Spinal cord (tissue), 10 donors: ENCODE results near the gene SLC25A53. TPM values are rescaled to one million over a fixed set of nuclear protein-coding genes. Genes with fewer than 3 reads are reported as not detected.
A peak's percentile ranks its signal among the peaks of the same experiment; 100 is the strongest.

Experiments used
- DNase-seq, 6 donors: peaks; one replicate each; pipeline versions ENCODE4 v3.0.0 to v3.0.0-alpha.2; 2013 to 2015; ENCODE audit warnings: low spot score in 6 of 6, low read depth in 4 of 6
- H3K27ac ChIP-seq: one replicate; pipeline ENCODE4 v1.5.1; 2013; ENCODE audit warnings: low read depth, low read length, control low read depth
- H3K27me3 ChIP-seq: one replicate; pipeline ENCODE4 v1.6.1; 2013; ENCODE audit warnings: low read length; ENCODE audit not compliant: control insufficient read depth, insufficient read depth
- H3K36me3 ChIP-seq: one replicate; pipeline ENCODE4 v1.6.1; 2013; ENCODE audit warnings: low read length; ENCODE audit not compliant: control insufficient read depth, insufficient read depth
- H3K4me1 ChIP-seq: one replicate; pipeline ENCODE4 v1.6.1; 2013; ENCODE audit warnings: low read length; ENCODE audit not compliant: control insufficient read depth, insufficient read depth
- H3K4me3 ChIP-seq: one replicate; pipeline ENCODE4 v1.5.1; 2013; ENCODE audit warnings: low read depth, low read length, control low read depth
- H3K9me3 ChIP-seq: one replicate; pipeline ENCODE4 v1.6.1; 2013; ENCODE audit warnings: low read length; ENCODE audit not compliant: control insufficient read depth, insufficient read depth
- WGBS: methylation state at CpG from one replicate; pipeline ENCODE4 v1.1.5; 2013; ENCODE audit warnings: missing lambda C conversion rate; ENCODE audit not compliant: insufficient coverage; 5-methylcytosine and 5-hydroxymethylcytosine counted together
- long read RNA-seq, 4 donors: transcript quantifications; one replicate each; lab custom pipeline, GENCODE V29; 2026
- polyA plus RNA-seq, 2 donors: library from polyadenylated mRNA; unstranded; fragments of 120-200 nt; gene quantifications; one replicate each; pipeline ENCODE4 v1.2.1, GENCODE V29; 2013; ENCODE audit not compliant: insufficient read length in 2 of 2
- total RNA-seq, 2 donors: library from RNA; depleted of rRNA in 1 of 2; stranded (reverse); fragments of 120-200 nt in 1 of 2; fragments of >200 nt in 1 of 2; gene quantifications; one replicate each; pipeline versions ENCODE4 v1.2.3 to v1.2.4, GENCODE V29; 2013 to 2014
- donor health status: healthy.

Gene SLC25A53
- total RNA-seq (10 to 100 TPM; 18.8 to 22.0 TPM), polyA plus RNA-seq (10 to 100 TPM; 10.8 to 11.3 TPM)
- long read RNA-seq, donor 1, partial matches to known transcripts: 0 of 2 reads
- long read RNA-seq, donor 1, other reads (novel, unspliced or antisense): 0 of 2 reads
- long read RNA-seq, donor 2, partial matches to known transcripts: 13 of 15 reads
- long read RNA-seq, donor 2, other reads (novel, unspliced or antisense): 0 of 15 reads
- long read RNA-seq, donor 3, partial matches to known transcripts: 0 of 1 reads
- long read RNA-seq, donor 3, other reads (novel, unspliced or antisense): 0 of 1 reads
- long read RNA-seq, donor 4, partial matches to known transcripts: 0 of 4 reads
- long read RNA-seq, donor 4, other reads (novel, unspliced or antisense): 0 of 4 reads

DNA sequence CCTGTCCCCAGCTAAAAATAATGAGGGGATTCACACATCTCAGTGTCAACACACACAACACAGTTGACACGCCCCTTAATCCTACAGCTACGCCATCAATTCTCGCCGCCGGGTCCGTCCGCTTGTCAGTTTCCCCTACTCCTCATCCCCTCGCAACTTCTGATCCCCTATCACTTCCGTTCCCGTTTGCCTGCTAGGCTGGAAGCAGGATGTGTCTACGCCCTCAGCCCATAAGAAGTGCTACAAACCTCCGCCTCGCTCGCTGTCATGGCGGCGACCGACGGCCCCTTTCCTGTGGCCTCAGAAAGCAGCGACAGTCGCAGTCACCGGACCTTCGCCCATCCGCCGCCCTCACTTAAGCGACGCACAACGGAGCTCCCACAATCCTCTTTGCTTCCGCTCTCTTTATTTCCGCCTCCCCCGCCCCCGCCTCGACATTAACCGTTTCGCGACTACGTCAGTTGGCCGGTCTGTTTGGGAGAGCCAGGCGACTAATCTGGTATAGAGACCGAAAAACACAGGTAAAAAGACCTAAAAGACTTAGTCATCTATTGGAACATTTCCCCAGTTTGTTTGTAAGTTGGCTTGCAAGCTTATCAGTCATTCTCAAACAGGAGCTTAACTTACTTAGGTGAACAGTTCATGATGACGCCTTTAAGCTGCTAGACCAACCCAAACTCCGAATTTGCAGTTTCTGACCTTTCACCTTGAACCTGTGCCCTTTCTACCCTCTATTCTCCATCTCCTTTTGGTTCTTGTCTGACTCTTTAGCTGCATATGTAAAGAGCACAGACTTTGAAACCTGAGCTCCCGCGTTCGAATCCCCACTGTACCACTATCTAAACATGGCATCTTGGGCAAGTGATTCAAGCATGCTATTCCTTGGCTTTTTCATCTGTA, at the start of gene SLC25A53:
SLC25A53 (minus strand) TSS at position 380 of the 900 bp plus-strand sequence. CDS start 51,752 bp downstream, outside the sequence.
- no peaks in the 10 kb centered on the region for H3K9me3 ChIP-seq
- WGBS: 32% methylated on average over 37 of the region's 44 CpGs
- H3K4me1 ChIP-seq: peaks cover 6% of the 10 kb centered on the region
- H3K27ac ChIP-seq: peak within 1 kb of the TSS; percentile 94
- H3K4me3 ChIP-seq: peak within 1 kb of the TSS; percentile 73
- no peaks in the 10 kb centered on the region for H3K36me3 ChIP-seq
- H3K27me3 ChIP-seq: peaks cover 4% of the 10 kb centered on the region
- peak in 5 of 6 donors; percentile 65 to 96 (median 74) for DNase-seq

- no peak overlapping the region for H3K27ac ChIP-seq
- peaks cover 16% of the 10 kb centered on the region for H3K27me3 ChIP-seq
- no peaks in the 10 kb centered on the region for H3K4me1 ChIP-seq
- H3K9me3 ChIP-seq: no peaks in the 10 kb centered on the region
- WGBS: 100% methylated on average over 1 of the region's 5 CpGs
- no peaks in the 10 kb centered on the region for H3K36me3 ChIP-seq
- no peak for DNase-seq
- H3K4me3 ChIP-seq: no peak overlapping the region
Measured at GRCh38 chrX:104205548-104205947, 48.7 kb upstream of the SLC25A53 start.

GRCh38 chrX:104195489-104196084, 38.8 kb upstream of the SLC25A53 start:
- Histone ChIP-seq H3K9me3 (no peaks in the 10 kb centered on the region), H3K4me3 (no peak overlapping the region), H3K27ac (no peak overlapping the region), H3K4me1 (no peaks in the 10 kb centered on the region), H3K36me3 (no peaks in the 10 kb centered on the region), H3K27me3 (no peaks in the 10 kb centered on the region)
- no CpG with 5 or more reads among the region's 1 CpG for WGBS
- peak in 5 of 6 donors; percentile 28 to 68 (median 35) for DNase-seq

DNA sequence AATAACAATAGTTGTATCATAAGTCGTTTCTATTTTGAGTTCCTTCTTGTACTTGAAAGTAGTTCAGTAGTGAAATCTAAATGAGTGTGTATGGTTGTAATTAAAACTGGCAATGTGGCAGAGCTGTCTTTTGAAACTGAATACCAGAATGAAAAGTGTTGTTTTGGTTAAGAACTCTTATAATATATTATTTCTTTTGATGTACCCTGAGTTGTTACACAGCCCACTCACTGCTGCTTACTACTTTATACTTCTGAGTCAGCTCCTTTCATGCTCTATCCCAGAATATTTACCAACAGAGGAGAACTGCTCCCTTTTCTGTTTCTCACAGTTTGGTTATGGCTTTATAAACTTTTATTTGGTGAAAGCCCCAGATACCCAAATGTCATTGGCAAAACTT, 38.2 kb upstream of the SLC25A53 start:
- H3K4me3 ChIP-seq: no peak overlapping the region
- H3K27ac ChIP-seq: no peak overlapping the region
- H3K27me3 ChIP-seq: no peaks in the 10 kb centered on the region
- DNase-seq: no peak
- no peaks in the 10 kb centered on the region for H3K36me3 ChIP-seq
- no peaks in the 10 kb centered on the region for H3K4me1 ChIP-seq
- 25% methylated on average over 1 of the region's 1 CpG for WGBS
- no peaks in the 10 kb centered on the region for H3K9me3 ChIP-seq

DNA sequence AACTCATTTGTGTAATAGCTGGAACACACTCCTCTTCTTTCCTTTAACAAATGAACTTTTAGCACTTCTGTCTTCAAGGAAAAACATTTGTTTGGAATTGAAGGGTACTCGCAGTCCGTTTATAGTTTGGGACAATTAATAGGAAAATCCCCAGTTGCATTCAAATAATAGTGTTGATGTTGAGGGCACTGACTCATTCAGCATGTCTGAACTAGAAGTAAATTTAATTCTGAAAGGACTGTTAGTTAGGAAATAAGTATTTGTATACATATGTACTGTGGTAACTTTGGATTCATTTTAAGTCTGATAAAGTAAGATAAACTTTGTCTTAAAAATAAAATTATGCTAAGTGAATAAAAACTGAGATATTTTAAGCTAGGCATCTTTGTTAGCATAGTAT, 36.7 kb upstream of the SLC25A53 start:
- no peak overlapping the region for H3K27ac ChIP-seq
- no peak overlapping the region for H3K4me3 ChIP-seq
- WGBS: no CpG with 5 or more reads among the region's 2 CpGs
- no peaks in the 10 kb centered on the region for H3K27me3 ChIP-seq
- H3K9me3 ChIP-seq: no peaks in the 10 kb centered on the region
- H3K4me1 ChIP-seq: no peaks in the 10 kb centered on the region
- H3K36me3 ChIP-seq: no peaks in the 10 kb centered on the region
- DNase-seq: no peak

DNA sequence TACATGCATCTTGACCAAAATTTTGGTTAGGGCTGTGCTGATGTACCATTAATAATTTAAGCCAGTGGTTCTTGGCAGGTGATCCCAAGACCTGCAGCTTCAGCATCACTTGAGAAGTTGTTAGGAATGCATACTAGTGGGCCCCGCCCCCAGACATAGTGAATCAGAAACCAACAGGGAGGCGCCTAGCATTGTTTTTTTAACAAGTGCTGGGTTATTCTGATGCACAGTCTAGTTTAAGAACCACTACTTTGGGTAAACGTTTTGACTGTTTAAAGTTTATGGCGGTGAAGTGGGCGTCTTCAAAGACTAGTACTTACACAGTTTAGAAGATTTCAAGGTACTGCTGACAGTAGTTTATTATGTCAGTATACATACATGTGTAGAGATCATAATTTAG, 33.0 kb upstream of the SLC25A53 start:
- H3K27me3 ChIP-seq: peaks cover 5% of the 10 kb centered on the region
- H3K36me3 ChIP-seq: peaks cover 11% of the 10 kb centered on the region
- DNase-seq: no peak
- H3K9me3 ChIP-seq: no peaks in the 10 kb centered on the region
- no peaks in the 10 kb centered on the region for H3K4me1 ChIP-seq
- WGBS: 51% methylated on average over 3 of the region's 5 CpGs
- no peak overlapping the region for H3K27ac ChIP-seq
- no peak overlapping the region for H3K4me3 ChIP-seq

- DNase-seq: no peak
- H3K27ac ChIP-seq: no peak overlapping the region
- H3K36me3 ChIP-seq: peaks cover 11% of the 10 kb centered on the region
- H3K4me3 ChIP-seq: no peak overlapping the region
- H3K9me3 ChIP-seq: no peaks in the 10 kb centered on the region
- H3K27me3 ChIP-seq: peaks cover 5% of the 10 kb centered on the region
- no peaks in the 10 kb centered on the region for H3K4me1 ChIP-seq
- WGBS: 82% methylated on average over 4 of the region's 8 CpGs
Measured at GRCh38 chrX:104187931-104188330, 31.1 kb upstream of the SLC25A53 start.

DNA sequence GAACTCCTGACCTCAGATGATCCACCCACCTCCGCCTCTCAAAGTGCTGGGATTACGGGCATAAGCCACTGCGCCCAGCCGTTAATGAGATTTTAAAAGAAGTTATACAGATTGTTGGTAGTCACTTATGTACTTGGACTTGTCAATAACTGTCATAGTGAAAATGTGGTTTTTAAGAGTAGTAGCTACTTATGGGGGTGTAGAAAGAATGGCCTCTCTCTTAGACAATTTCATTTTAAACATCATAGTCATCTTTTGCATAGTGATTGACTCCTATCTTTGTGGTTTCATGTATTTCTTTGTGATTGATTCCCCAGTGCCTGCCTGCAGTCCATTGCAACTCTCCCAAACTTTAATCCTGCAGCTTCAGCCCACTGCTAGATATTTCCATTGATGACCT, 26.9 kb upstream of the SLC25A53 start:
- no peak for DNase-seq
- no peak overlapping the region for H3K4me3 ChIP-seq
- H3K27ac ChIP-seq: no peak overlapping the region
- WGBS: 100% methylated on average over 1 of the region's 4 CpGs
- H3K27me3 ChIP-seq: peaks cover 5% of the 10 kb centered on the region
- H3K4me1 ChIP-seq: no peaks in the 10 kb centered on the region
- H3K9me3 ChIP-seq: no peaks in the 10 kb centered on the region
- peaks cover 11% of the 10 kb centered on the region for H3K36me3 ChIP-seq

GRCh38 chrX:104173841-104174240, 17.0 kb upstream of the SLC25A53 start:
- DNase-seq: no peak
- WGBS: 84% methylated on average over 3 of the region's 6 CpGs
- Histone ChIP-seq H3K36me3 (no peaks in the 10 kb centered on the region), H3K27ac (no peak overlapping the region), H3K4me3 (no peak overlapping the region), H3K27me3 (no peaks in the 10 kb centered on the region), H3K9me3 (no peaks in the 10 kb centered on the region), H3K4me1 (no peaks in the 10 kb centered on the region)
